ENCODE measurements around the gene FAT4.

The FAT4 gene, protein sequence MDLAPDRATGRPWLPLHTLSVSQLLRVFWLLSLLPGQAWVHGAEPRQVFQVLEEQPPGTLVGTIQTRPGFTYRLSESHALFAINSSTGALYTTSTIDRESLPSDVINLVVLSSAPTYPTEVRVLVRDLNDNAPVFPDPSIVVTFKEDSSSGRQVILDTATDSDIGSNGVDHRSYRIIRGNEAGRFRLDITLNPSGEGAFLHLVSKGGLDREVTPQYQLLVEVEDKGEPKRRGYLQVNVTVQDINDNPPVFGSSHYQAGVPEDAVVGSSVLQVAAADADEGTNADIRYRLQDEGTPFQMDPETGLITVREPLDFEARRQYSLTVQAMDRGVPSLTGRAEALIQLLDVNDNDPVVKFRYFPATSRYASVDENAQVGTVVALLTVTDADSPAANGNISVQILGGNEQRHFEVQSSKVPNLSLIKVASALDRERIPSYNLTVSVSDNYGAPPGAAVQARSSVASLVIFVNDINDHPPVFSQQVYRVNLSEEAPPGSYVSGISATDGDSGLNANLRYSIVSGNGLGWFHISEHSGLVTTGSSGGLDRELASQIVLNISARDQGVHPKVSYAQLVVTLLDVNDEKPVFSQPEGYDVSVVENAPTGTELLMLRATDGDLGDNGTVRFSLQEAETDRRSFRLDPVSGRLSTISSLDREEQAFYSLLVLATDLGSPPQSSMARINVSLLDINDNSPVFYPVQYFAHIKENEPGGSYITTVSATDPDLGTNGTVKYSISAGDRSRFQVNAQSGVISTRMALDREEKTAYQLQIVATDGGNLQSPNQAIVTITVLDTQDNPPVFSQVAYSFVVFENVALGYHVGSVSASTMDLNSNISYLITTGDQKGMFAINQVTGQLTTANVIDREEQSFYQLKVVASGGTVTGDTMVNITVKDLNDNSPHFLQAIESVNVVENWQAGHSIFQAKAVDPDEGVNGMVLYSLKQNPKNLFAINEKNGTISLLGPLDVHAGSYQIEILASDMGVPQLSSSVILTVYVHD (N-terminal part only)

DNA sequence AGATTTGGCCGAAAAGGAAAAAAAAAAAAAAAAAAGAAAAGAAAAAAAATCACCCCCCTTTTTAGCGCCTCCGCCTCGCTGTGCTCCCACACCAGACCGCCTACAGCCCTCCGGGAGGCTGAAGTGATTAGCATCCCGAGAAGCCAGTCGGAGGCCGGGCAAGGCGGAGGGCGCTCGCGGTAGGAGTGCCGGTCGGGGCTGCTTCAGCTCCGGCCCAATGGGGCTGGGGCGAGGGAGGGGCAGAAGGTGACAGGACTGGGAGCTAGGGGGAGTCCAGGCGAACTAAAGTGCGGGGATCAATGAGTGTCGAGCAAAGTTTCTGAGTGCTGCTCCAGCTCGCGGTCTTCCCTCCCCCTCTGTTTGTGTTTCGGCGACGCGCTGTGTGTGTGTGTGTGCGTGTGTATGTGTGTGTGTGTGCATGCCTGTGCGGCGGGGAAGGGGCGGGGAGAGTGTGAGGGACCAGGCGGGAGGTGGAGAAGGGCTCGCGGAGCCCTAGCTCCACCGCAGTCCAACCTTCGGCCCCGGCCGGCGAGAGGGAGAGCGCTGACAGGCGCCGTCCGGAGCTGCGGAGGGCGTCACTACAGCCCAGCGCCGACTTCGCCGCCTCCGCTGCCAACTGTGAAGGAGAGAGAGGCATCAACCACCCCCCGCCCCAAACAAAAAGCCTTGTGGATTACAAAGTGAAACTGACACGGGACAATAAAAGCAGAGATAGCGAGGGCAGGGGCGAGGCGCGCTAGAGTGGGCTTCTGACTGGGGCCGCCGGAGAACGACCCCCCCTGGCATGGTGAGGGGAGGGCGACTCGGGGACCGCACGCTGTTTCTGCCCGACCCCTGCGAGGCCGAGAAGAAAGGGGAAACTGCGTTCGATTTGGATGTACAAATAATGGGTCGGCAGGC lies at the start of gene FAT4:
Gene FAT4 (plus strand): TSS at position 280 of the 900 bp plus-strand sequence. CDS start 1,457 bp downstream, outside the sequence.
- peak; percentile 24 for DNase-seq (ENCODE audit: low spot score)

DNA sequence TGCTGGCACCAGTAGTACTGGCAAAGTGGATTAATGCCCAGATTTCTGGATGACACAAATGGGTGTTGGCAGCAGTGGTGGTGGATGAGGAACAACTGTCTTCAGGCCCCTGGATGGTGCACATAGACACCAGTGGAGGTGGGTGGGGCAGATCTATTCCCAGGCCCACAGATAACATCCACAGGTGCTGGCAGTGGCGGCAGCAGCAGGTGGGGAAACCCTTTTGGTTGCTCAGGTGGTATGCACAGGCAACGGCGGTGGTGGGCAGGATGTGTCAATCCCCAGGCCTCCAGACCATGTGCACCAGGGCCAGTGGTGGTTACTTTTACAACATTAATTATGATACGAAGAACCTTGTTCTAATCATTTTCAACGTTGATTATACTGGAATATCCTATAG lies 48.9 kb upstream of the FAT4 start:
- DNase-seq (ENCODE audit: low spot score) = no peak

DNA sequence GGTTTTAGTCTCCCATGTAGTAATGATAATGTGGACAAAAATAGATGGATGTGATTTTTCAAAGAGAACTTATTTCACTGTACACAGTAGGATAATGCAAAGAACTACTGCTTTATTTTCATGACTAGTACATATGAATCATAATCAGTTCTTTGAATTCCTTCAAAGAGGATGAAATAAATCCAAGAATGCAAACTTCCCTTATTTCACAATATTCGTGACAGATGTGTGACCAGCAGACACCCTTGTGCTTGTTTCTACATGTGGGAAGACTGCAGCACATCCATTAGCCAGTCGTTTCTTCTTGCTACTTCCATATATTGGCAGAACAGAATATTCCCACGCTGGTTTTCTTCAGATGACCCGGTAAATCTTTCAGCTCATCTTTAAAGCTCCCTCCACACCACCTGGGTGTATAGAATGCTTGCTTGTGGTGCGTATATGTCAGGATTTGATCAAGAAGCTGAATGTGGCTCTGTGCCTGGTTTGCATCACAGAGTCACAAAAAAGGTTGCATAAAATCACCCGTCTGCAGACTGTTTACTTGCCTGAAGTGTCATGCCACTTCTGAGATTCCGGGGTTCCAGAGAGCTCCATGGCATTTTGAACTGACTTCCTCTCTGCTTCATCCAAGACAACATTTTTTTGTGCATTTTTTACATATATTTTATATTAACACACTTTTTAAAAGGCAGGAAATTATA lies 47.7 kb upstream of the FAT4 start:
- no peak for DNase-seq (ENCODE audit: low spot score)

DNA sequence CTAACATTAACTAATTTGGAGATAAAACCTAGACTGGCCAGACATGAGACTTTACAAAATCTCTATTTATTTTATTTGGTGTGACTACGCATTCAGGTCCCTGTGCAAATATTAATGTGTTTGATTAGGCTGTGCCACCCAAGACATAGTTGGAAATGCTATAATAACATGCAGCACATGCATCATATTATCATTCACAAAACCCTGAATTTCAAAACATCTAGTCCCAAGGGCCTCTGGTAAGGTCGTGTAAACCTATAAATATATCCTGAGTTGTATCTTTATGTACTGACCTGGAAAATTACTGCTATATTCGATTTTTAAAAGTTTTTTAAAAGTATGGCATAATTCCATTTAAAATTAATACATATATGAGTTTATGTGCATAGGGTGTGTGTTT lies 47.1 kb upstream of the FAT4 start:
- DNase-seq (ENCODE audit: low spot score) = no peak

DNA sequence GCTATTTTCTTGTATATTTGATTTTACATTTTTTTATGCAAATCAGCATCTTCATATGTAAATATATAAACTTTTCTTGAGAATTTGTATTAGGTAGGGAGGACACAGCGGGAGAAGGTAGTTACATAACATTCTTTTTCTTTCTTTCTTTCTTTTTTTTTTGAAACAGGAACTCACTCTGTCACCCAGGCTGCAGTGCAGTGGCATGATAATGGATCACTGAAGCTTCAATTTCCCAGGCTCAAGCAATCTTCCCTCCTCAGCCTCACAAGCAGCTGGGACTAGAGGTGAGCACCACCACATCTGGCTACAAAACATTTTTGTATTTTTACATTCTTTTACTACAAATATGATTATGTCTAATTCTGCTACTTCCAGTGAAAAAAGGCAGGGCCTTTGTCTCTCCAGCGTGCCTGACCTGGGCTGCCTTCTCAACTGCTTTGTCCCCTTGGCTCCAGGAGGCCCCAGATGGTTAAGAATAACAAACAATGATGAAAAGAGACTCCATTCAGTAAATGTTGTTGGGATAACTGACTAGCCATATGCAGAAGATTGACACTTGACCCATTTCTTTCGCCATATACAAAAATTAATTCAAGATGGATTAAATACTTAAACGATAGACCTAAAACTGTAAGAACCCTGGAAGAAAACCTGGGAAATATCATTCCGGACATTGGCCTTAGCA lies 46.5 kb upstream of the FAT4 start:
- no peak for DNase-seq (ENCODE audit: low spot score)

DNA sequence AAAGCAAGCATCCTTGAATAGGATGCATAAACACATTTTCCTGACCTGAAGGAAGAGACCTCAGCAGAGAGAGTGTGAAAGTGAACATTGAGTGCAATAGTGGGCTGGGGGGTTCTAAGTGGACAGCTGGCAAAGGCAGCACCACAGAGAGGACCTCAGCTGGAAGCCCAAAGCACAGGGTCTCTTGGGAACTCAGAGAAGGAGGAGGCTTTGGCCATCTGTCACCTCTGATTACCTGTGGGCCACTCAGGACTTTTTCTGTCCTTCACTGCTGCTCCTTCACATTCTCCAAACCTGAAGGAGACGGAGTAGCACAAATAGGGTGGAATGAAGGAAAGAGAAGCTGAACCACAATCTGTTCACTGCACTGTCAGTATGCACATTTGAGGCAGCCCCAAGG lies 37.9 kb upstream of the FAT4 start:
- no peak for DNase-seq (ENCODE audit: low spot score)

DNA sequence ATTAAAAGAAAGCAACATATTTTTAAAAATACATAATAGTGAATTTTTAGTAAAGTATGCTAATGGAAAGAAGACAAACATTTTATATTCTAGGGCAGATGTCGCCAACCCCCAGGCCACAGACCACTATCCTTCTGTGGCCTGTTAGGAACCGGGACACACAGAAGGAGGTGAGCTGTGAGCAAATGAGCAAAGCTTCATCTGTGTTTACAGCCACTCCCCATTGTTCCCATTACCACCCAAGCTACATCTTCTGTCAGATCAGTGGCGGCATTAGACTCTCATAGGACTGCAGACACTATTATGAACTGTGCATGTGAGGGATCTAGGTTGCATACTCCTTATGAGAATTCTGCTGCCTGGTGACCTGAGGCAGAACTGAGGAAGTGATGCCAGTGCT lies 37.0 kb upstream of the FAT4 start:
- DNase-seq (ENCODE audit: low spot score) = no peak

DNA sequence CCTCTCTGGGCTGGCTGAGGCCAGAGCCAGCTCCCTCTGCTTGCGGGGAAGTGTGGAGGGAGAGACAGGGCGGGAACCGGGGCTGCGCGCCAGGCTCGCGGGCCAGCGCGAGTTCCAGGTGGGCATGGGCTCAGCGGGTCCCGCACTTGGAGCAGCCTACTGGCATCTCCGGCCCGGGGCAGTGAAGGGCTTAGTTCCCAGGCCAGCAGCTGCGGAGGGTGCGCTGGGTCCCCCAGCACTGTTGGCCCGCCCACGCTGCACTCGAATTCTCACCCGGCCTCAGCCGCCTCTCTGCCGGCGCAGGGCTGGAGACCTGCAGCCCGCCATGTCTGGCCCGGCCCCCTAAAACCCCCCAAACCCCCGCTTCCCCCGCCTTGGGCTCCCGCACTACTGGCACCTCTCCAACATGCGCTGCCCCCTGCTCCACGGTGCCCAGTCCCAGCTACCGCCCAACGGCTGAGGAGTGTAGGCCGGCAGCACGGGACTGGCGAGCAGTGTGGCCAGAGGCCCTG lies 33.8 kb upstream of the FAT4 start:
- no peak for DNase-seq (ENCODE audit: low spot score)

DNA sequence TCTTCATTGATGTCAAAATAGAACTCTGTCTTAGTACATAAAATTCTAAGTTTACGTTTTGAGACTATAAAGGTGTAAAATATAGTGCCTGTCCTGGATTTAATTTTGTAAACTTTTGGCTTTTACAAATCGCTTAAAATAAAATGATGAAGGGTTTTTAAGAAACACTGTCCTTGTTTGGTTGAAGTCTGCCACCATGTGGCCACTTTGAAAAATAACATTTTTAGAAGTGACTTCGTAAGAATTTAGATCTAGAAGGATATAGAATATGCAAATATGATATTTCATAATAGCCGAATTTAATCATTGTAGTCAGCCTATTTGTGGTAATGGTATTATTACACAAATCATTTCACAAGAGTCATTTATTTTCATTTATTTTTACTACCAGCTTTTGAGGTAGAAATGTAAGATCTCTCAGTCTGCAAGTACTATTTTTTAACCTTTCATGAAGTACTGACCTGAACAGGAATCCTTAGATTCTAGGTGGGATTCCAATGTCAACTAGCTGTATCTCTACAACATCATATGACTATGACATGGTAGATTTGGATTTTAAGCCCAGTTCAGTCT lies 31.0 kb upstream of the FAT4 start:
- peak; percentile 2 for DNase-seq (ENCODE audit: low spot score)

DNA sequence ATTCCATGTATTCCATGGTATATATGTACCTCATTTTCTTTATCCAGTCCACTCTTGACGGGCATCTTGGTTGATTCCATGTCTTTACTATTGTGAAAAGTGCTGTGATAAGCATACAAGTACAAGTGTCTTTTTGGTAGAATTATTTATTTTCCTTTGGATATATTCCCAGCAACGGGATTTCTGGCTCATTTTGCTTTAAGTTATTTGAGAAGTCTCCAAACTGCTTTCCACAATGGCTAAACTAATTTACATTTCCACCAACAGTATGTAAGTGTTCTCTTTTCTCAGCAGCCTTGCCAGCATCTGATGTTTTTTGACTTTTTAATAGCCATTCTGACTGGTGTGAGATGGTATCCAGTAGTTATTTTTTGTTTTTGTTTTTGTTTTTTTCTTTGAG lies 17.6 kb upstream of the FAT4 start:
- DNase-seq (ENCODE audit: low spot score) = no peak

DNA sequence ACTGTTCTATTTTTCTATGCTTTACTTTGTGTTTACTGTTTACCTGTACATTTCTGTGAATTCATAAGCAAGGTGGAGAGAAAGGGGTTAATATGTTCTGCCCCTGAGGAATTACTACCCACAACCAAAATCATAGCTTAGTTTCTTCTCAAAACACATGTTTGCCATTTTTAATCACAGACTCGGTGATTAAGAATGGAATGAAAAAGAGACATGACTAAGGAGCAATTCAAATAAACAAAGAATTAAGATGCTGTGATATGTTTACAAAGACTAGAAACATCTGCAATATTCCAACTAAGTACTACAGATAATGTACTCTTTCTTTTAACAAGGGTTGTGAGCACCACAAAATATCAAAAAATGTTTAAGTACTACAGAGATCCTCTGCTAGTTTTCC lies 11.7 kb upstream of the FAT4 start:
- DNase-seq (ENCODE audit: low spot score) = no peak

DNA sequence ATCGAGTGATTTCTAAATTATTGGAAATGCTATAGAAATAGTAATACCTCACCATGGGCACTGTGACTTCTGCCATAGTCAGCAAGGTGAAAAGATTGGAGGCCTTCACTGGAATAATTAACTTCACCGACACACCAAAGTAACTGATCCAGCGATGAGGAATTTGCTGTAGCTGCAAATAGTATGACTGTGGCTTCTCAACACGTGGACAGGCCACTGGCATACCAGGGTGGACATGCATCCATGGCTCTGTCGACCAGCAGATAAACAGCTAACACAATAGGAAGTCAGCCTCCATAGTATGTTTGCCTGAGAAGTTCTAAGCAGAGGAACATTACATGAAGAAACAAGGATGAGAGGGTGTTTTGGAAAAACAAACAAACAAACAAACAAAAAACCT lies 10.9 kb upstream of the FAT4 start:
- DNase-seq (ENCODE audit: low spot score) = no peak

DNA sequence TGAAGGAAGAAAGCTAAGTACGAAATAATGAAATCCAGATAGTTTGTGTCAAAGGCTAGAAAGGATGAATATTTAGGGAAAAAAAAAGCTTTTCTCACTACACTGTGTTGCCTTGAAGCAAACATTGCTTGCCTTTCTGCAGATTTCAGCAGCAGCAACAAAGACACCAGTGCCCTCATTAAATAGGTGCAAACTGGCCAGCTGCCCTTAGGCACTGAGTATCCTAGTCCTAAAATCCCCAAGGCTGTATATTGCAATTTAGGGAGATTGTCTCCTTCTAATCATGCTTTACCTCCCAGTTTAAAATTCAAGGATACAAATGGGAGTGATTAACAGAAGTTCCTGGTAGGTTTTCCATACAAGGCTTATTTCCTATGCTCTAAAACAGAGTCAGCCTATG lies 8.6 kb upstream of the FAT4 start:
- DNase-seq (ENCODE audit: low spot score) = no peak

DNA sequence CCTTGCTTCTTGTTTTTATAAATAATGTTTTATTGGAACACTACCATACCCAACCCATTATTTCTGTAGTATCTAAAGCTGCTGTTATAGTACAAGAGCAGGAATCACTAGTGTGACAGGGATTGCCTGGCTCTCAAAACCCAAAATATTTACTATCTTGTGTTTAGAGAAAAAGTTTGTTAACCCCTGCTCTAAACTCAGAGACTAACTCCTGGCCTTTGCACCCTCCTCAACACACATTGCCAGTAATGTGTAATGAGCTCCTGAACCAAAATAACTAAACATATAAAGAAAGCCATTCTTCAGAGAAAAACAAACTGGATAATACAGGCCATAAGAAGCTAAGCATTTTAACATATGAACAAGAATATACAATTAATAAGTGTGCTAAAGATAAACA lies 8.2 kb upstream of the FAT4 start:
- no peak for DNase-seq (ENCODE audit: low spot score)

DNA sequence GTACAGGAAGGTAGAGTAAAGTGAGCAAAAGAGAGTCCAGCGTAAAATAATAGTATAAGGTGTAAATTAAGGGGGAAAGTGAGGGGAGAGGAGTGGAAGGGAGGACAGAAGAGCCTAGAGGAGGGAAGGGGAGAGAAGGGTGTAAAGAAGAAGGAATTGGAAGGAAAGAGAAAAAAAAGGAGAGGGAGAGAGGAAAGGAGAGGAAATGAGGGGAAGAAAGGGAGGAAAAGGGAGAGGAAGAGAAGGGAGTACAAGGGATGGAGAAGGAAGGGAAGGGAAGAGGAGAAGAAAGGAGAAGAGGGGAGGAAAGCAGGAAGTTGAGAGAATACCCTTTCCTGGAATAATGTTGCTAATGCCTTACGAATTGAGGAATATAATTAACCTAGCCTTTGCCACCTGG lies 3.3 kb upstream of the FAT4 start:
- DNase-seq (ENCODE audit: low spot score) = no peak

DNA sequence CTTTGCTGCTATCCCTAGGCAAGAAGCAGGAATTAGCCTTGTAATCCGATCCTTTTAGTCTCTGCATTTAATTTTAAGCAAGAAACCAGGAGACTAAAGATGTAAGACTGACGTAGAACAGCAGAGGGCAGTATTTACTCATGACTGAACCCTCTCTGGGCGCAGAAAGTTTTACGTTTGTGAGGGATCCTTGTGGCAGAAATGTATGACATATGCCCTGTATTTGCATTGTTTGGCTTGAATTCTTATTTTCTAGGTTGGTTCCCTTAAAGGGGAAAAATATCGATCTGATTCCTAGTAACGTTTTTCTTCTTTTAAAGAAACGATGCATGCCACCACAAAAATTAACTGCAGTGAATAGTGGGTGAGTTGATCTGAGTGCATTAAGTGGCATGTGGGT lies 1.3 kb upstream of the FAT4 start:
- DNase-seq (ENCODE audit: low spot score) = peak; percentile 12

DNA sequence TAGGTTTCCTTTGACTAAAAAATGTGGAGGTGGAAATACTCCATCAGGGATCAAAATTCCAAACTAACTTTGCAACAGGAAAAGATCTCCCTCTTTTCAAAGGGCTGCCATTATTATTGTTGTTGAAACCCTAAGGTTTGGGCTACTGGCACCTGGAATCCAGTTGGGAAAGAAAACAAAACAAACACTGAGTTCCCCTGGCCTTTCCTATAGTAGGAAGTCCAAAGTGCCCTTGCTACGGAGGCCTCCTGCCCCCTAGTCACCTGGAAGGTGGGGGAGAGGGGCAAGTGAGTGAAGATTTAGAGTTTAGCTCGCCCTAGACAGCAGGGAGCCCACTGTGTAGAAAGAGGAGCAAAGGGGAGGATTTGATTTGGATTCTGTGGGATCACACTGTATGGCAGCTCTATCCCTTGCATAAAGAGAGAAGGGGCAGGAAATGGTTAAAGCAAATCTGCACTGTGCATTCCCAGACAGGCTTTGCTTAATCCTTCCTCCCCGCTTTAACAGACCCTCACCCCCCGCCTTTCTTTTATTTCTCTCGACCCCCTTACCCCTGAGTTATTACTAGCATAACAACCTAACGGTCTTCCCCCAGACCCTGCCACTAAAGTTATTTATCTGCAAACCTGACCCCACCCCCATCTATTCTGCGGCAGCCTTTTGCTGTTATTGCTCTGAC lies 627 bp upstream of the FAT4 start:
- no peak for DNase-seq (ENCODE audit: low spot score)

DNA sequence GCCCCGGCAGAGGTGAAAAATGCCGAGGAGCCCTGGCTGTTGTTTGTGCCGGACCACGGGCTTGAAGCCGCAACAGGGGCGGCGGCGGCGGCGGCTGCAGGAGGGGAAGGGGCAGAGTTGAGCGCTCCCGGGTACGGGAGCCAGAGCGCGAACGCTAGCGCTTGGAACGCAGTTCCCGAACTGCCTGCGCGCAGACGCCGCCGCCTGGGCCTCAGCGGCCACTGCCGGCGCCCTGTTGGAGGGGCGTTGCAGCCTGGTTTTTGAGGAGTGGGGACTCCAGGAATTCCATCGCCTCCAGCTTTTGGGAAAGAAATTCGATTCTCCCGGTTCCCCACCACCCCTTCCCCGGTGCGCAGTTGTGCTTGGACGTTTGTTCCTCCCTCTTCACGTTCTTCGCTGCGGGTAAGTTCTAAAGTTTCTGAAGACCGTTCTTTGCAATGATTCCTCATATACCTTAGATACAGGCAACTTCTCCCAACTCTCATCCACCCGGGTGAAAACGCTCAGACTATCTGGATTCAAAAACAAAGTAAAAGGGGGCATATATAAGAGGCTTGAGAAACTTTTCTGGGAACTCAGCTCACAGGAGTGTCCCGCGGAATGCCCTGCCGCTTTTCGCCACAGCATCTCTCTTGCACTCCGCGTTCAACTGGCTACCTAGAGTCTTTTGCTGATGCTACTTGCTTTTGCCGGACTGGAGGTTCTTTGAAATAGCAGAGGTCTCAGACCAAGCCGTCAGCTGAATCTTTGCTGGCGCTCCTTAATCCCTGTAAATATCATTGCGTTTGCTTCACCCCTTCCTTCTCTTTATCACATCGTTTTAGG lies 1.0 kb downstream of the FAT4 start:
- DNase-seq (ENCODE audit: low spot score) = peak; percentile 3

DNA sequence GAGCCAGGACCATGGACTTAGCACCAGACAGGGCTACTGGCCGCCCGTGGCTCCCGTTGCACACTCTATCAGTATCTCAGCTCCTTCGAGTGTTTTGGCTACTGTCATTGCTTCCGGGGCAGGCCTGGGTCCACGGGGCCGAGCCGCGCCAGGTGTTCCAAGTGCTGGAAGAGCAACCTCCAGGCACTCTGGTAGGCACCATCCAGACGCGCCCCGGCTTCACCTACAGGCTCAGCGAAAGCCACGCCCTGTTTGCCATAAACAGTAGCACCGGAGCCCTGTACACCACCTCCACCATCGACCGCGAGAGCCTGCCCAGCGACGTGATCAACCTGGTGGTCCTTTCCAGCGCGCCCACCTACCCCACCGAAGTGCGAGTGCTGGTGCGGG lies 1.6 kb downstream of the FAT4 start:
- no peak for DNase-seq (ENCODE audit: low spot score)
